T-helper 17 cell (primary cell): ENCODE measurements around the gene ZFPM1. TPM values are rescaled to one million over a fixed set of nuclear protein-coding genes. Genes with fewer than 3 reads are reported as not detected.

Experiments used
- ATAC-seq: fragments of 150-1000 bp; cut with Tn5 transposase; 2 replicates; pipeline ENCODE4 v1.10.0; 2021; ENCODE audit warnings: mild to moderate bottlenecking, moderate library complexity
- DNase-seq, 3 donors: peaks; one replicate each; pipeline versions ENCODE4 v3.0.0 to v3.0.0-alpha.2; 2020 to 2021
- H3K9me3 ChIP-seq: one replicate; pipeline ENCODE4 v1.7.0; 2013; ENCODE audit warnings: low read length, mild to moderate bottlenecking; ENCODE audit not compliant: control insufficient read depth, poor library complexity, severe bottlenecking
- H3K27ac Mint-ChIP-seq: one replicate; pipeline ENCODE4 v1.8.0; 2022; ENCODE audit warnings: mild to moderate bottlenecking, moderate library complexity, mixed read lengths
- H3K27me3 Mint-ChIP-seq: one replicate; pipeline ENCODE4 v1.8.0; 2022; ENCODE audit warnings: mixed read lengths
- H3K36me3 Mint-ChIP-seq: one replicate; pipeline ENCODE4 v1.8.0; 2022; ENCODE audit warnings: low read depth, mixed read lengths
- H3K4me1 Mint-ChIP-seq: one replicate; pipeline ENCODE4 v1.8.0; 2022; ENCODE audit warnings: mild to moderate bottlenecking, mixed read lengths
- H3K4me3 Mint-ChIP-seq: one replicate; pipeline ENCODE4 v1.8.0; 2022; ENCODE audit warnings: mild to moderate bottlenecking, moderate library complexity, mixed read lengths
- total RNA-seq, 4 donors: library from RNA in 2 of 4; stranded (reverse) in 2 of 4; gene quantifications; one replicate each; pipeline ENCODE4 v1.2.3 and lab custom pipeline; 2022 to 2026

The ZFPM1 gene
- total RNA-seq, 2 donors from 2014 or later = 24.6 to 29.4 TPM

DNA sequence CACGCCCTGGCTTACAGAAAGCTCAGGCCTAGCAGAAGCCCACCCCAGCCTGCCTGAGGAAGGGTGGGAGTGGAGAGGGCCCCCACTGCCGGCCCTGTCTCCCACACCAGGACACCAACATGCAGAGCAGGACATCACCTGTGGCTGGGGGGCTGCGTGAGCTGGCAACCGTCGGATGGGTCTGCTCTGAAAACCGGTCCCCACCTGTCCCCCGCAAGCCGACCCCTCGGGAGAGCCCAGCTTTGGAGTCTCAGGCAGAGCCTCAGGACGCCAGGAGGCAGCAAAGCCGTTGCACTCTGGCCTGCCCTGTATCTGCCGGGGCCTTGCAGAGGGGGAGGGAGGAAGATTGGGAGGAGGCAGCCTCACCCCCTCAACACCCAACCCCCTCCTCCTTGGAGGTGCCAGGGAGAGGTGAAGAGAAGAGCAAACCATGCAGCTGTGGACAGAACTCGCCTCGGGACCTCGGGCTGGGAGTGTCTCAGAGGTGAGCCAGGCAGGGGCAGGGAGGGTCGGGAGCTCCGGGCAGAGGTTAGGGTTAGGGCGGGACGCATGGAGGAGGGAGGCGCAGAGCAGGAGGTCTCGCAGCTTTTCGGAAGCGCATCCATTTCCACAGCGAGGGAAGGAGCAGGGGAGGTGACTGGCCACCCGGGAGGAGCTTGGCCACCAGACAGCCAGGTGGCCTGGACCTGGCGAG lies 86.7 kb downstream of the ZFPM1 start:
- Mint-ChIP-seq H3K4me1 (peaks cover 9% of the 10 kb centered on the region), H3K4me3 (no peak overlapping the region), H3K27me3 (peaks cover 13% of the 10 kb centered on the region), H3K36me3 (no peaks in the 10 kb centered on the region), H3K27ac (no peak overlapping the region)
- H3K9me3 ChIP-seq = no peaks in the 10 kb centered on the region
- DNase-seq = no peak
- ATAC-seq = no peak

DNA sequence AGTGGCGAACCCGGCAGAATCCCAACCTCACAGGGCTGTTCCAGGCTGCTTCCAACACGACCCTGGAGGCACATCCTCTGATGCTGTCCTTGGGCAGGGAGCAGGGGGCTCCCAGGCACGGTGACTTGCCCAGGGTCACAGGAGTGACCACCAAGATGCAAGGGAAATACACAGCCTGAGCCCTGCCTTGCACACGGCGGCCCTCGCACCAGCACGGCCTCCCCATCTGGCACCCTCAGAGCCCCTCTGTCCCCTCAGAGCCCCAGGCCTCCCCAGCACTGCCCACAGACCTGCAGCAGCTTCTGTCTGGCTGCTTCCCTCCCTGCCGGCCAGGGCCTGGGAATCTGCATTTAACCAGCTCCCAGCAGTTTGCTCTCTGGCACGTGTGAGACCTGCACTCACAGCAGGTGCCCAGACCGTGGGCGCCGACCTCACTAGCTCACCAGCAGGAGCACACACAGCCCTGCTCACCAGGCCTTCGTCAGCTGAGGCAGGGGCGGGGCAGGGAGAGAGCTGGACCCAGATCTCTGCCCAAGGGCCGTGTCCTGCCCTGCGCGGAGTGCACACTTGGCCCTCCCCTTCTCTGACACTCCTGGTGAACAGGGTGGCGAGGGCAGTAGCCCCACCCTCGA lies 87.4 kb downstream of the ZFPM1 start:
- H3K4me1 Mint-ChIP-seq = peaks cover 5% of the 10 kb centered on the region
- ATAC-seq (no peak), DNase-seq (no peak)
- H3K27ac Mint-ChIP-seq = no peak overlapping the region
- no peaks in the 10 kb centered on the region for H3K36me3 Mint-ChIP-seq
- peaks cover 17% of the 10 kb centered on the region for H3K27me3 Mint-ChIP-seq
- no peaks in the 10 kb centered on the region for H3K9me3 ChIP-seq
- H3K4me3 Mint-ChIP-seq = no peak overlapping the region

DNA sequence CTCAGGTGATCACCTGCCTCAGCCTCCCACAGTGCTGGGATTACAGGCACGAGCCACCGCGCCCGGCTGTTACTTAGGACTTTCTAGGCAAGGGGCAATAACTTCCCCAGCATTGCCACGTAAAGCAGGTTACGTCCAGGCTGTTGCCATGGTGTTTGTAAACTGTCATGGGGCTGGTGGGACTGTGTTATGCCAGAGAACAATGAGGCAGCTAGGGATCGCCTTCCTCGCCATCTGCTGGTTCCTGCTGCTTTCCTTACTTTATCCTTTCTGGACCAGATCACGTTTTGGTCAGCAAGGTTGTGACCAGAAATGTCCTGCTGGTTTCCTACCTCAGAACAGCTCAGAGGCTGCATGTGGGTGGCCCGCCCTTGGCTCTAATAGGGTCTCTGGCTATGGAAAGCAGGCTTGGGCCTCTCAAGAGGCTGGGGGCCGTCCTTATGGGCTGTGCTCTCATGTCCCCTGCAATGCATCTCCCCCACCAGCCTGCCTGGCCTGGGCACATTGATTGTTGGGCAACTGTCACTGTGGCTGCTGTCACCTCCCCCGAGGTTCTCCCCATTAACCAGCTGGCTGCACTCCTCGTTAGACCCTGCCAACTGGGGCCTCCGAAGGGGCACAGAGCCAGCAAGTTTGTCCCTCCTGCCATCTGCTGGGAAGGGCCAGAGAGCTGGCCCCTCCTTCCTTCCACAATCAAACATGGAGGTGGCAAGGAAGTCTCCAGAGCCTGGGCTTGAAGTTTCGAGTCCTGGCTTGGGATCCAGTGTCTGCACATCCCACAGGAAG lies 88.9 kb downstream of the ZFPM1 start:
- Mint-ChIP-seq H3K4me3 (no peak overlapping the region), H3K36me3 (no peaks in the 10 kb centered on the region), H3K27ac (peak overlapping the region; percentile 2), H3K27me3 (peaks cover 28% of the 10 kb centered on the region), H3K4me1 (no peaks in the 10 kb centered on the region)
- DNase-seq (no peak), ATAC-seq (no peak)
- H3K9me3 ChIP-seq = no peaks in the 10 kb centered on the region

DNA sequence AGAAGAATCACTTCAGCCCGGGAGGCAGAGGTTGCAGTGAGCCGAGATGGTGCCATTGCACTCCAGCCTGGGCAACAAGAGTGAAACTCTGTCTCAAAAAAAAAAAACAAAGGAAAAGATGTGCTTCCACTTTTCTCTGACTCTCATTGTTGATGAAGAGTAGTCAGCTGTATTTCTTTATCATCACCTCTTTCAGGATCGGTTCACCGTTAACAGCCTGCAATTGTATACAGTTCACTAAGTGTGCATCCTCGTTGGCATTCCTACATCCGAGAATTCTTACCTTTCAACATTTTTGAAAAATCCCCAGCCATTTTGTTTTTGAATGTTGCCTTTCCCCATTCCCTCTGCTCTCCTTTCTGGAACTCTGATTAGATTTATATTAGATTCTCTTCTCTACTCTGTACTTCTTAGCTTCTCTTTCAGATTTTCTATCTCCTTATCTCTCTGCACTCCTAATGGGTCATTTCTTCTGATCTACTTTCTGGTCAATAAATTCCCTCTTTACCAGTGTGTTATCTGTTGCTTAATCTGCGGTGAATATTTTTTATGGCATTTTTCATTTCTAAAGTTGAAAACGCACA lies 90.2 kb downstream of the ZFPM1 start:
- H3K27me3 Mint-ChIP-seq = peaks cover 27% of the 10 kb centered on the region
- no peaks in the 10 kb centered on the region for H3K9me3 ChIP-seq
- no peak overlapping the region for H3K27ac Mint-ChIP-seq
- no peaks in the 10 kb centered on the region for H3K36me3 Mint-ChIP-seq
- DNase-seq = no peak
- H3K4me1 Mint-ChIP-seq = no peaks in the 10 kb centered on the region
- no peak overlapping the region for H3K4me3 Mint-ChIP-seq
- no peak for ATAC-seq

DNA sequence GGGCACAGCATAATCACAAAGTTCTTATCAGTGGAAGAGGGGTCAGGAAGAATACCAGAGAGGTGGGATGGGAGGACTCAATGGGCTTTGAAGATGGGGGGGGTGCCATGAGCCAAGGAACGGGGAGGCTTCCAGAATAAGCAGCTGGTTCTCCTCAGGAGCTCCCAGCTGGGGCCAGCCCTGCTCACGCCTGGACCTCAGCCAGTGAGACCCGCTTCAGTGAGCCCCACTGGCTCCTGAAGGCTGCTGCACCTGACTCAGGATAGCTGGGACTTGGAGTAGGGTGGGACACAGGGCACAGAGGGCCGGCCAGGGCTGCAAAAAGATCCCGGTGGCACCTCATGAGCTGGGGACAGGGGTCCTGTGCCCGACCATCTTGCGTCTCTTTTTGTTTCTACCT lies 92.7 kb downstream of the ZFPM1 start:
- H3K36me3 Mint-ChIP-seq = no peaks in the 10 kb centered on the region
- H3K27me3 Mint-ChIP-seq = peaks cover 15% of the 10 kb centered on the region
- DNase-seq (no peak), ATAC-seq (no peak)
- no peaks in the 10 kb centered on the region for H3K9me3 ChIP-seq
- no peak overlapping the region for H3K27ac Mint-ChIP-seq
- peaks cover 3% of the 10 kb centered on the region for H3K4me1 Mint-ChIP-seq
- no peak overlapping the region for H3K4me3 Mint-ChIP-seq

DNA sequence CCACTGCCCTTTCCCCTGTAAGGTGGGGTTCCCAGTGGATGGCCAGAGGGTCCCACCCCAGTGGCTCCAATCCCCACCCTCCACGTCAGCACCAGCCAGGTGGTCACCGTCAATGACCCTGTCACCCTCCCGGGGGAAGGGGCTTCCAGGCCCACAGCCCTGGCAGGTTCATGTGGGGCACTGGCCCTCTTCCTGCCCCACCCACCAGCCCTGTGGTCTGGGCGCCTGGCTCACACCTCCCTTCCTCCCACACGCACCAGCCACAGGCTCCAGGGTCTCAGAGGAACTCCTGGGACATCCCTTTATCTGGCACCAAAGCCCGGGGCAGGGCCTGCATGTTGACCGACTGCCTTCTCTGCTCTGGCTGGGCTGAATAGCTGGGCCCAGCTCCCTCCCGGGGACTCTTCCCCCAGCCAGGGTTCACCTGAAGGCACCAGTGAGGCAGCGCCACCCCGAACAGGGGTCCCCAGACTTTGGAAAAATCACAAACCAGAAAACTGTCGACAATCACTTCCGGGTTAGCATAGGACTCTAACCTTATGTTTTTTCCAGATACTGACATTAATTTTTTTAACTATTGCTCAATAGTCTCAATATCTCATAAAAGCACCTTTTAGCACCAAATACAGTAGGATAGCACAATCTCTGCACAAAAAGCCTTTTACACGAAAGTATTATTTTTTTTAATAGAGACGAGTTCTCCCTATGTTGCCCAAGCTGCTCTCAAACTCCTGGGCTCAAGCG lies 95.2 kb downstream of the ZFPM1 start:
- Mint-ChIP-seq H3K4me1 (peaks cover 3% of the 10 kb centered on the region), H3K36me3 (no peaks in the 10 kb centered on the region), H3K4me3 (no peak overlapping the region), H3K27ac (no peak overlapping the region), H3K27me3 (peaks cover 15% of the 10 kb centered on the region)
- no peak for DNase-seq
- no peak for ATAC-seq
- H3K9me3 ChIP-seq = no peaks in the 10 kb centered on the region

DNA sequence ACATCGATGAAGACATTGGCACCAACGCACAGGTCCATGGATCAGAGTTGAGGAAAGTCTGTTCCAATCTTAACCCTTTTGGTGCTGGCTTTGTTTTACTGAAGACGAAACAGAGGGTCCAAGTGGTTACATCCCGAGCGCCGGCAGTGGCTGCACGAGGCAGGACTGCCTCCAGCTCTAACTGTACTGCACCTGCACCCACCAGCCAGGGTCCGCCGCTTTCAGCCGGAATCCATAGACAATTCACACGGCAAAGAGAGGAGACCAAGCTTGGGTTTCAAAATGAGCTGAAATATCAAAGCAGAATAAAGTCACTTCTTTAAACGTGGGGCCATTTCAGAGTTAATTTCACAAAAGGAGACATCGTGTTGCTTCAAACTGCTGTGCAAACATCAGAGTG lies 95.9 kb downstream of the ZFPM1 start:
- Mint-ChIP-seq H3K4me1 (peaks cover 3% of the 10 kb centered on the region), H3K27ac (no peak overlapping the region), H3K36me3 (no peaks in the 10 kb centered on the region), H3K27me3 (peaks cover 15% of the 10 kb centered on the region), H3K4me3 (no peak overlapping the region)
- no peak for ATAC-seq
- no peak for DNase-seq
- no peaks in the 10 kb centered on the region for H3K9me3 ChIP-seq

DNA sequence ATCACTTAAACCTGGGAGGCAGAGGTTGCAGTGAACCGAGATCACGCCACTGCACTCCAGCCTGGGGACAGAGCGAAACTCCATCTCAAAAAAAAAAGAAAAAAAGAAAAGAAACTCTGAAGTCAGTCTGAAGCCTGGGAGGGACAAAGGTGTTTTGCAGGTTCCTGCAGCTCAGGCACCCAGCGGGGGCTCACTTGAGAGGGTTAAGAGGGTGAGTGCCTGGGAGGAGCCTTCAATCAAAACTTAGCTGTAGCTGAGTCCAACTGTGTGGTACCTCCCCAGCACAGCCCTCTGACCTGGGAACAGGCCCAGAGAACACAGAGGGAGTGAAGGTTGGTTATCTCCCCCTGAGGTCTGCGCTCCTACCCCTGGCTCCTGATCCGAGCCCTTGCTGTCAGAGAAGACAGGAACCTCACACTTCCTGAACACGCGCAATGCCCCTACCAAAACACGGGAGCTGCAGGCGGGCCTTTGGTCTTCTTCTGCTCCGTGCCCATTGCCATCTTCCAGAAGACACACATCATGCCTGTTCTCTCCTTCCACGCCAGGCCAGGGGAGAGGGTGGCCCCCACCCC lies 96.7 kb downstream of the ZFPM1 start:
- no peaks in the 10 kb centered on the region for H3K9me3 ChIP-seq
- Mint-ChIP-seq H3K4me3 (no peak overlapping the region), H3K36me3 (no peaks in the 10 kb centered on the region), H3K27me3 (peaks cover 15% of the 10 kb centered on the region), H3K27ac (no peak overlapping the region), H3K4me1 (peaks cover 3% of the 10 kb centered on the region)
- ATAC-seq (no peak), DNase-seq (no peak)

DNA sequence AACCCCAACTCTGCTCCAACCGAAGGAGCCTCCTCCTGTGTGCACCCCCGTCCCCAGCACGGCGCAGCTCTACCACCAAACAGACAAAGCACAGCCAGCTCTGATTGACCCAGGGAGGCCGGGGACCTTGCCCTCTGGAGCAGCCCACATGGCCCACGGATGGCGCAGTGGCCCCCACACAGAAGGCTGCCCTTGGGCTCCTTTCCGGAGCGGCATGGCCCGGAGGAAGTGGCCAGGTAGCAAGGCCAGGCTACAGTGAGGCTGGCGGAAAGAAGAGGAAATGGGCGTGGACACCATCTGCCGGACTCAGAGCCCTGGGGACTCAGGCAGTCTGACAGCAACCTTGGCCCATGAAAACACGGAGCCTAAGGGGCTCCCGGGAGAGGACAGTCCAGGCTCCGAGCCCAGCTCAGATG lies 97.2 kb downstream of the ZFPM1 start:
- Mint-ChIP-seq H3K4me1 (peaks cover 3% of the 10 kb centered on the region), H3K27ac (no peak overlapping the region), H3K27me3 (peaks cover 13% of the 10 kb centered on the region), H3K36me3 (no peaks in the 10 kb centered on the region), H3K4me3 (no peak overlapping the region)
- DNase-seq (no peak), ATAC-seq (no peak)
- no peaks in the 10 kb centered on the region for H3K9me3 ChIP-seq

DNA sequence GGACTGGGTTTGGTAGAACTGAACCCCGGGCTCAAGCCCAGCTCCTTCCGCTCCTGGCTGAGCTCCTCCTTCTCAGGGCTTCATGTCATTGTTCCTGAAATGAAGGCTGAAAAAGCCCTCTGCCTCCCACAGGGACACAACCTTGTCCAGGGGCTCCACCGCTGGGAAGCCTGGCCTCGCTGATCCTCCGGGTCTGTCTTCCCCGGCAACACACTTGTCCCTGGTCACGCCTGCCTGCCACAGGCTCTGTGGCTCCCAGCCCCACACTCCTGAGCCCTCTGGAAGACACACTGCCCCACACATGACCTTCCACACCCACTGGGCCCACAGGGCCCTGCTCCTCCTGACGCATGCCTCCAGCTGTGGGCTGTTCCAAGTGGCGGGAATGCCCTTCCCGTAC lies 99.1 kb downstream of the ZFPM1 start:
- no peaks in the 10 kb centered on the region for H3K36me3 Mint-ChIP-seq
- H3K27ac Mint-ChIP-seq = no peak overlapping the region

DNA sequence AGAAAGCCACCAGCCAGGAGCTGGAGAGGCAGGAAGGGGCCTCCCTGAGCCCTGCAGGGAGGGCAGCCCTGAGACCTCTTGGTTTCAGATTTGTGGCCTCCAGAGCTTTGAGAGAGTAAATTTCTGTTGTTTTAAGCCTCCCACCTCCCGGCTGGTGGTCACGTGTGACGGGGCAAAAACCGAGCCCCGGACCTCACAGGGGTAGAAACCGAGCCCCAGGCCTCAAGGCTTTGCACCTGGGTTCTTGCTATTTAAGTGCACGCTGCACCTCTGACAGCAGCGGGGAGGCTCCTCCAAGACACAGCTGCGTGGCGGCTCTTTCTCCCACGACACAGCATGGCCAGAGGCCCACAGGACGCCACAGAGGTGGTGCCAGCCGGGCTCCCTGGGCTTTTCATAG lies 99.7 kb downstream of the ZFPM1 start:
- Mint-ChIP-seq H3K36me3 (no peaks in the 10 kb centered on the region), H3K27ac (no peak overlapping the region)

More for the DNA sequence above, 99.1 kb downstream of the ZFPM1 start:
- Mint-ChIP-seq H3K4me1 (peaks cover 3% of the 10 kb centered on the region), H3K27me3 (no peaks in the 10 kb centered on the region), H3K4me3 (no peak overlapping the region)
- ATAC-seq (no peak), DNase-seq (no peak)
- no peaks in the 10 kb centered on the region for H3K9me3 ChIP-seq

DNA sequence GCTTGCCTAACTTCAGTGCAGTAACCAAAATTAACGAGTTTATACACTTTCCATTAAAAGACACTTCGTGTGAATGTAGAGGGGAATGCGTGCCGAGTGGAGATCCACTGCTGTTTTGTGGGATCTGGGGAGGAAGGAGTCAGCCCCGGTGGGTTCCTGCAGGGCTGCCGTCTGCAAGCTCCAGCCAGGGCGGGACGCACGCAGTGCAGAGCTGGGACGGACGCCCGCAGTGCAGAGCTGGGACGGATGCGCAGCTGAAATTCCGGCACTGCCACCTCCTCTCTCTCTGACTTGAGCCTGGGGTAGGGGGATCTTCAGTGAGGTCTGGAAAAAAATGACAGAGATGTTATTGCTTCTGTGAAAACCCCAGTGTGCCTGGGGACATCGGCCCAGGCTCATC lies 100.7 kb downstream of the ZFPM1 start:
- peaks cover 3% of the 10 kb centered on the region for H3K4me1 Mint-ChIP-seq
- H3K27ac Mint-ChIP-seq = no peak overlapping the region
- DNase-seq = no peak
- H3K36me3 Mint-ChIP-seq = no peaks in the 10 kb centered on the region
- ATAC-seq = no peak
- no peaks in the 10 kb centered on the region for H3K9me3 ChIP-seq
- H3K27me3 Mint-ChIP-seq = no peaks in the 10 kb centered on the region
- H3K4me3 Mint-ChIP-seq = no peak overlapping the region

More for the DNA sequence above, 99.7 kb downstream of the ZFPM1 start:
- H3K4me3 Mint-ChIP-seq = no peak overlapping the region
- DNase-seq (no peak), ATAC-seq (no peak)
- H3K9me3 ChIP-seq = no peaks in the 10 kb centered on the region
- H3K27me3 Mint-ChIP-seq = no peaks in the 10 kb centered on the region
- peaks cover 3% of the 10 kb centered on the region for H3K4me1 Mint-ChIP-seq
